ENCODE data around the gene SHE. TPM values are rescaled to one million over a fixed set of nuclear protein-coding genes. Genes with fewer than 3 reads are reported as not detected.

Gene SHE
- 0.07 TPM in 2 replicates for total RNA-seq

GRCh38 chr1:154502066-154502743 lies at the start of gene SHE, which contains the start of gene TDRD10:
SHE (minus strand) TSS chr1:154502412; CDS start chr1:154502026, 386 bp downstream.
TDRD10 (plus strand) TSS chr1:154502219; CDS start chr1:154506904, 4,685 bp downstream.

Other genes starting within 250 kb of the SHE start
- 64.9 and 69.5 TPM in 2 replicates for gene HAX1, start 229.8 kb downstream of the SHE start, total RNA-seq
- 0.07 and 0.13 TPM in 2 replicates for gene AQP10, start 181.3 kb downstream of the SHE start, total RNA-seq
- 195 and 234 TPM in 2 replicates for gene ATP8B2, start 176.9 kb downstream of the SHE start, total RNA-seq
- 4.9 and 12.6 TPM in 2 replicates for gene IL6R, start 97.1 kb downstream of the SHE start, total RNA-seq
- not detected in 2 replicates for gene TDRD10, start 193 bp downstream of the SHE start, total RNA-seq
- gene UBE2Q1, start 56.2 kb upstream of the SHE start, total RNA-seq, result 29.6 and 31.8 TPM in 2 replicates
- gene CHRNB2, start 65.4 kb upstream of the SHE start, total RNA-seq, result under 0.01 and 0.03 TPM in 2 replicates
- gene ADAR, start 105.8 kb upstream of the SHE start, total RNA-seq, result 97.7 and 101 TPM in 2 replicates